Endothelial cell of umbilical vein (primary cell): ENCODE measurements around the gene KRTAP5-6.

Source experiments
- EZH2 ChIP-seq: IDR thresholded peaks from 2 replicates; pipeline ENCODE4 v1.6.1; 2012; ENCODE audit warnings: borderline replicate concordance, low read depth, mild to moderate bottlenecking, moderate library complexity, low read length, inconsistent platforms; ENCODE audit not compliant: severe bottlenecking
- POLR2AphosphoS5 ChIP-seq: IDR thresholded peaks from 2 replicates; pipeline ENCODE4 v1.6.1; 2012; ENCODE audit warnings: low read depth, mild to moderate bottlenecking, control low read depth, low read length, moderate library complexity; ENCODE audit not compliant: insufficient read depth
- TF ChIP-seq, protein P1 (sequence below), 2 donors: IDR thresholded peaks; 1 replicate in 1 of 2; 2 replicates in 1 of 2; pipeline ENCODE4 v1.5.1; 2011; ENCODE audit warnings: low read length in 2 of 2, mild to moderate bottlenecking in 2 of 2, moderate library complexity in 2 of 2, control low read depth in 1 of 2, inconsistent platforms in 1 of 2, low read depth in 1 of 2; ENCODE audit not compliant: insufficient read depth in 1 of 2; ENCODE audit errors: extremely low read depth in 1 of 2

DNA sequence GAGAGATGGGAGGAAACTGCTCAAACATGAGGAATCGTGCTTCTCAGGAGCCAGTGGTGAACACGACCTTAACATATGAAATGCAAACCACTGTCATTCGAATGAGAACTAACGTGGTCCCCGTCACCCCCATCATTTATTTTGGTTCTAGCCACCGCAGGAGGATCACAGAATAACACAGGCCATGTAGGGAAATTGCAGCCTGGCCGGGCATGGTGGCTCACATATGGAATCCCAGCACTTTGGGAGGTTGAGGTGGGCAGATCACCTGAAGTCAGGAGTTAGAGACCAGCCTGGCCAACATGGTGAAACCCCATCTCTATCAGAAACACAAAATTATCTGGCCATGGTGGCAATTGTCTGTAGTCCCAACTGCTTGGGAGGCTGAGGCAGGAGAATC is 40.3 kb upstream of the KRTAP5-6 start:
- TF ChIP-seq POLR2AphosphoS5 (no peak), EZH2 (no peak)
- TF ChIP-seq, protein P1, sequence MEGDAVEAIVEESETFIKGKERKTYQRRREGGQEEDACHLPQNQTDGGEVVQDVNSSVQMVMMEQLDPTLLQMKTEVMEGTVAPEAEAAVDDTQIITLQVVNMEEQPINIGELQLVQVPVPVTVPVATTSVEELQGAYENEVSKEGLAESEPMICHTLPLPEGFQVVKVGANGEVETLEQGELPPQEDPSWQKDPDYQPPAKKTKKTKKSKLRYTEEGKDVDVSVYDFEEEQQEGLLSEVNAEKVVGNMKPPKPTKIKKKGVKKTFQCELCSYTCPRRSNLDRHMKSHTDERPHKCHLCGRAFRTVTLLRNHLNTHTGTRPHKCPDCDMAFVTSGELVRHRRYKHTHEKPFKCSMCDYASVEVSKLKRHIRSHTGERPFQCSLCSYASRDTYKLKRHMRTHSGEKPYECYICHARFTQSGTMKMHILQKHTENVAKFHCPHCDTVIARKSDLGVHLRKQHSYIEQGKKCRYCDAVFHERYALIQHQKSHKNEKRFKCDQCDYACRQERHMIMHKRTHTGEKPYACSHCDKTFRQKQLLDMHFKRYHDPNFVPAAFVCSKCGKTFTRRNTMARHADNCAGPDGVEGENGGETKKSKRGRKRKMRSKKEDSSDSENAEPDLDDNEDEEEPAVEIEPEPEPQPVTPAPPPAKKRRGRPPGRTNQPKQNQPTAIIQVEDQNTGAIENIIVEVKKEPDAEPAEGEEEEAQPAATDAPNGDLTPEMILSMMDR (IDR thresholded peaks at IDR 0.05; ENCODE audit: extremely low read depth in 1 of 2, insufficient read depth in 1 of 2, low read depth in 1 of 2, low read length in 2 of 2): no peak
